Ishikawa (cell line): ENCODE data around the gene OR6K6.

Experiments
- CEBPB ChIP-seq: IDR thresholded peaks from 2 replicates; pipeline ENCODE4 v1.6.1; 2012
- CREB1 ChIP-seq: IDR thresholded peaks from 2 replicates; pipeline ENCODE4 v1.6.1; 2012; ENCODE audit warnings: low read depth
- EGR1 ChIP-seq: IDR thresholded peaks from 2 replicates; pipeline ENCODE4 v1.6.1; 2012
- EP300 ChIP-seq: IDR thresholded peaks from 2 replicates; pipeline ENCODE4 v1.6.1; 2012; ENCODE audit warnings: borderline replicate concordance
- FOXM1 ChIP-seq: IDR thresholded peaks from 2 replicates; pipeline ENCODE4 v1.6.1; 2012; ENCODE audit warnings: low read depth, borderline replicate concordance
- MAX ChIP-seq: IDR thresholded peaks from 2 replicates; pipeline ENCODE4 v1.6.1; 2012
- NFIC ChIP-seq: IDR thresholded peaks from 2 replicates; pipeline ENCODE4 v1.6.1; 2012
- RAD21 ChIP-seq: IDR thresholded peaks from 2 replicates; pipeline ENCODE4 v1.6.1; 2012; ENCODE audit warnings: low read depth
- REST ChIP-seq: IDR thresholded peaks from 2 replicates; pipeline ENCODE4 v1.6.1; 2012; ENCODE audit warnings: low read depth, mild to moderate bottlenecking
- TAF1 ChIP-seq: IDR thresholded peaks from 2 replicates; pipeline ENCODE4 v1.6.1; 2012; ENCODE audit warnings: low read depth, mild to moderate bottlenecking
- TCF12 ChIP-seq: IDR thresholded peaks from 2 replicates; pipeline ENCODE4 v1.6.1; 2012; ENCODE audit warnings: low read depth
- TEAD4 ChIP-seq: IDR thresholded peaks from 2 replicates; pipeline ENCODE4 v1.6.1; 2012
- USF1 ChIP-seq: IDR thresholded peaks from 2 replicates; pipeline ENCODE4 v1.6.1; 2012
- YY1 ChIP-seq: IDR thresholded peaks from 2 replicates; pipeline ENCODE4 v1.6.1; 2012; ENCODE audit warnings: low read depth
- ZBTB7A ChIP-seq: IDR thresholded peaks from 2 replicates; pipeline ENCODE4 v1.6.1; 2012; ENCODE audit warnings: low read depth

The OR6K6 gene

GRCh38 chr1:158724442-158724841 is 30.1 kb upstream of the OR6K6 start:
- no peak for TF ChIP-seq MAX
- no peak for TF ChIP-seq TEAD4
- no peak for TF ChIP-seq TCF12
- TF ChIP-seq FOXM1 = no peak
- TF ChIP-seq NFIC = no peak
- no peak for TF ChIP-seq USF1
- no peak for TF ChIP-seq CREB1
- no peak for TF ChIP-seq CEBPB
- TF ChIP-seq EGR1 = no peak
- TF ChIP-seq ZBTB7A = no peak
- no peak for TF ChIP-seq YY1
- no peak for TF ChIP-seq TAF1
- no peak for TF ChIP-seq RAD21
- no peak for TF ChIP-seq REST
- TF ChIP-seq EP300 = no peak

GRCh38 chr1:158728510-158729225 is 25.9 kb upstream of the OR6K6 start:
- TF ChIP-seq NFIC = no peak
- TF ChIP-seq CEBPB = no peak
- no peak for TF ChIP-seq REST
- TF ChIP-seq RAD21 = no peak
- no peak for TF ChIP-seq USF1
- TF ChIP-seq TAF1 = no peak
- no peak for TF ChIP-seq MAX
- TF ChIP-seq TEAD4 = no peak
- TF ChIP-seq YY1 = no peak
- TF ChIP-seq EP300 = no peak
- no peak for TF ChIP-seq TCF12
- TF ChIP-seq ZBTB7A = no peak
- TF ChIP-seq CREB1 = no peak
- TF ChIP-seq FOXM1 = no peak
- TF ChIP-seq EGR1 = no peak

- TF ChIP-seq ZBTB7A = no peak
- TF ChIP-seq TEAD4 = no peak
- TF ChIP-seq EGR1 = no peak
Measured at GRCh38 chr1:158730453-158730852, 24.1 kb upstream of the OR6K6 start.

- TF ChIP-seq CEBPB (no peak), CREB1 (no peak), NFIC (no peak), RAD21 (no peak), TCF12 (no peak), EGR1 (no peak), ZBTB7A (no peak), TEAD4 (no peak), REST (no peak), FOXM1 (no peak), TAF1 (no peak), MAX (no peak), USF1 (no peak), YY1 (no peak), EP300 (no peak)
Measured at GRCh38 chr1:158731707-158732106, 22.8 kb upstream of the OR6K6 start.
